GM12878 (cell line): Measurements from ENCODE around the gene PARP6. TPM values are rescaled to one million over a fixed set of nuclear protein-coding genes. Genes with fewer than 3 reads are reported as not detected.

ENCODE experiments used
- ATAC-seq: fragments of 200-7000 bp; cut with Tn5 transposase; 3 replicates; pipeline ENCODE4 v1.9.1; 2020; ENCODE audit warnings: mild to moderate bottlenecking, moderate library complexity
- BruUV-seq: library from RNA; stranded (reverse); fragments of 400-500 nt; replicated peaks from 2 replicates; lab custom pipeline; 2021; lab: Mats Ljungman, UMichigan
- CTCF ChIA-PET: fragments of 300-600 bp; sonication (Branson Sonifier 250); formaldehyde crosslinking; extraction: SDS; loops from one replicate; lab custom pipeline; 2021; ENCODE audit warnings: inconsistent platforms; lab: Yijun Ruan, JAX
- POLR2A ChIA-PET: fragments of 350-600 bp; formaldehyde crosslinking; extraction: SDS; loops from one replicate; lab custom pipeline; 2021; ENCODE audit warnings: inconsistent platforms; lab: Charles Lee
- RAD21 ChIA-PET: fragments of 300-600 bp; sonication (Branson Sonifier 250); formaldehyde crosslinking; loops from one replicate; lab custom pipeline; 2023; ENCODE audit warnings: antibody characterized with exemption; ENCODE audit not compliant: unreplicated experiment; lab: Charles Lee
- SMC1A ChIA-PET: fragments of 300-600 bp; sonication (Branson Sonifier 250); formaldehyde crosslinking; loops from one replicate; lab custom pipeline; 2023; ENCODE audit not compliant: unreplicated experiment, uncharacterized antibody; lab: Charles Lee
- DNase-seq: peaks from one replicate; pipeline ENCODE4 v3.0.0-alpha.2; 2011; ENCODE audit warnings: low read depth, low spot score
- FAIRE-seq: peaks from 3 replicates; lab custom pipeline; 2011; peaks lifted over from hg19 to GRCh38; lab: Jason Lieb, UNC
- H2AFZ ChIP-seq: 2 replicates; pipeline ENCODE4 v1.6.0; 2011; ENCODE audit warnings: low read depth, low read length, control low read depth; ENCODE audit not compliant: control insufficient read depth
- H3K27ac ChIP-seq: 2 replicates; pipeline ENCODE4 v1.5.1; 2011; ENCODE audit warnings: control low read depth; ENCODE audit not compliant: control insufficient read depth, insufficient read depth
- H3K27me3 ChIP-seq, 2 experiments: replicated peaks in 1 of 2; 2 replicates each; pipeline versions ENCODE4 v1.6.0 to v1.6.1; 2011; ENCODE audit warnings: low read length in 1 of 2; ENCODE audit not compliant: control insufficient read depth in 2 of 2, insufficient read depth in 2 of 2
- H3K36me3 ChIP-seq, 2 experiments: 2 replicates each; pipeline ENCODE4 v1.5.1; 2011; ENCODE audit warnings: low read length in 1 of 2; ENCODE audit not compliant: control insufficient read depth in 2 of 2, insufficient read depth in 2 of 2
- H3K4me1 ChIP-seq: 2 replicates; pipeline ENCODE4 v1.6.1; 2011; ENCODE audit warnings: mild to moderate bottlenecking, low read length, moderate library complexity, mixed read lengths; ENCODE audit not compliant: control insufficient read depth, insufficient read depth
- H3K4me2 ChIP-seq: 2 replicates; pipeline ENCODE4 v1.6.0; 2011; ENCODE audit warnings: control low read depth; ENCODE audit not compliant: control insufficient read depth, insufficient read depth
- H3K4me3 ChIP-seq: fragments of 200-600 bp; sonication (generic); 2 replicates; pipeline ENCODE4 v1.5.1; 2016
- H3K79me2 ChIP-seq: 2 replicates; pipeline ENCODE4 v1.6.0; 2011; ENCODE audit warnings: low read length; ENCODE audit not compliant: control insufficient read depth, insufficient read depth
- H3K9ac ChIP-seq: 2 replicates; pipeline ENCODE4 v1.8.0; 2011; ENCODE audit warnings: low read length, control low read depth, mixed read lengths; ENCODE audit not compliant: control insufficient read depth, insufficient read depth
- H3K9me3 ChIP-seq: replicated peaks from 3 replicates; pipeline ENCODE4 v1.5.1; 2011; ENCODE audit warnings: mild to moderate bottlenecking, low read length; ENCODE audit not compliant: control insufficient read depth, insufficient read depth
- H4K20me1 ChIP-seq: 2 replicates; pipeline ENCODE4 v1.6.0; 2011; ENCODE audit not compliant: control insufficient read depth, insufficient read depth
- BACH1 ChIP-seq: fragments of 450-650 bp; IDR thresholded peaks from 2 replicates; pipeline ENCODE4 v1.6.1; 2017; ENCODE audit warnings: mild to moderate bottlenecking, borderline replicate concordance
- BHLHE40 ChIP-seq, 2 experiments: fragments of 450-650 bp in 1 of 2; IDR thresholded peaks; 2 replicates each; pipeline ENCODE4 v1.6.1; 2011 to 2017; ENCODE audit warnings: low read depth in 2 of 2, borderline replicate concordance in 1 of 2, improper control_type of control experiment in 1 of 2, low read length in 1 of 2, mild to moderate bottlenecking in 1 of 2
- CBFB ChIP-seq: IDR thresholded peaks from 2 replicates; pipeline ENCODE4 v1.6.1; 2016; ENCODE audit warnings: antibody characterized with exemption, low read depth
- CEBPB ChIP-seq, 2 experiments: fragments of 150-350 bp in 1 of 2; IDR thresholded peaks; 2 replicates each; pipeline ENCODE4 v1.6.1; 2012 to 2014; ENCODE audit warnings: low read depth in 2 of 2, low read length in 2 of 2, borderline replicate concordance in 1 of 2, inconsistent platforms in 1 of 2
- DPF2 ChIP-seq: fragments of 450-650 bp; IDR thresholded peaks from 2 replicates; pipeline ENCODE4 v1.6.1; 2017; ENCODE audit warnings: mild to moderate bottlenecking
- IRF4 ChIP-seq: IDR thresholded peaks from 2 replicates; pipeline ENCODE4 v1.6.1; 2011; ENCODE audit warnings: low read depth, low read length
- JUND ChIP-seq: IDR thresholded peaks from 2 replicates; pipeline ENCODE4 v1.6.1; 2012; ENCODE audit warnings: low read depth, mild to moderate bottlenecking, low read length, improper control_type of control experiment, moderate library complexity
- RAD21 ChIP-seq: IDR thresholded peaks from 2 replicates; pipeline ENCODE4 v1.6.1; 2011; ENCODE audit warnings: mild to moderate bottlenecking, low read depth, low read length, moderate library complexity; ENCODE audit not compliant: insufficient read depth
- RELA ChIP-seq: fragments of 450-650 bp; IDR thresholded peaks from 2 replicates; pipeline ENCODE4 v1.8.0; 2014; ENCODE audit warnings: borderline replicate concordance; ENCODE audit not compliant: partially characterized antibody
- YY1 ChIP-seq: IDR thresholded peaks from 2 replicates; pipeline ENCODE4 v1.6.1; 2011; ENCODE audit warnings: low read depth, mild to moderate bottlenecking, low read length
- ZBED1 ChIP-seq: IDR thresholded peaks from 2 replicates; pipeline ENCODE4 v1.6.1; 2016; ENCODE audit warnings: borderline replicate concordance
- WGBS: methylation state at CpG from one replicate; pipeline ENCODE4 v1.1.6; 2016; ENCODE audit warnings: low lambda C conversion rate; ENCODE audit not compliant: insufficient replicate concordance, insufficient coverage; ENCODE audit errors: missing lambda C conversion rate; 5-methylcytosine and 5-hydroxymethylcytosine counted together
- in situ Hi-C: fragments of 300-500 bp; cut with MboI; formaldehyde crosslinking; loops from 9 replicates; pipeline ENCODE4 v1.14.3; 2018; ENCODE audit warnings: mixed read lengths
- intact Hi-C: fragments of 100-400 bp; cut with micrococcal nuclease; formaldehyde crosslinking; loops from one replicate; pipeline ENCODE4 v1.14.2; 2022; ENCODE audit not compliant: unreplicated experiment
- polyA plus RNA-seq, 11 experiments: library from polyadenylated mRNA; depleted of rRNA in 4 of 11; unstranded in 6 of 11; stranded (reverse) in 5 of 11; fragments of >200 nt; fragmentation: Nextera tagmentation in 4 of 11; fragmentation: Illumina TruSeq in 1 of 11; extraction: Ambion mirVana in 4 of 11; extraction: Trizol in 1 of 11; gene quantifications; 1 replicate in 1 of 11; 2 replicates in 10 of 11; pipeline versions ENCODE4 v1.2.1 to v1.2.3, GENCODE V29; 2011 to 2016; ENCODE audit warnings: inconsistent platforms in 2 of 11, missing spikeins in 2 of 11, low read depth in 1 of 11
- total RNA-seq, 4 experiments: library from RNA; depleted of rRNA in 3 of 4; stranded (reverse); fragments of >200 nt in 3 of 4; fragmentation: Illumina TruSeq in 1 of 4; extraction: Trizol in 1 of 4; gene quantifications; 2 replicates each; pipeline versions ENCODE4 v1.2.1 to v1.2.3, GENCODE V29; 2013 to 2021

PARP6 gene
- total and polyA plus RNA-seq, 10 of the 15 experiments (the other 5 are each of a cell fraction or from before 2014, with no cell fraction given), result 14.3 to 73.5 (median 26.9) TPM

- Histone ChIP-seq H3K4me1 (peaks cover 8% of the 10 kb centered on the region; the same call in 1 of the 2 replicates), H4K20me1 (no peaks in the 10 kb centered on the region), H3K36me3 (peaks cover 6 to 12% of the 10 kb centered on the region in 2 experiments), H3K9me3 (no peaks in the 10 kb centered on the region), H2AFZ (no peak overlapping the region), H3K4me3 (no peak overlapping the region), H3K79me2 (no peaks in the 10 kb centered on the region; the same call in 1 of the 2 replicates), H3K27ac (no peak overlapping the region), H3K27me3 (no peaks in the 10 kb centered on the region), H3K9ac (no peak overlapping the region), H3K4me2 (no peak overlapping the region)
- ChIA-PET CTCF (interaction anchor here (1.0 to 2.7 kb wide), 3 partner anchors 10 to 11 kb away, joined by 3 to 12 read pairs (median 7); no protein-coding TSS in a partner anchor), RAD21 (interaction anchor here (0.5 to 1.2 kb wide), 3 partner anchors 10 to 86 kb away, joined by 3 to 10 read pairs (median 3); no protein-coding TSS in a partner anchor), POLR2A (interaction anchor here (0.6 to 1.0 kb wide), 2 partner anchors 9 to 61 kb away, joined by 4 to 11 read pairs; no protein-coding TSS in a partner anchor), SMC1A (interaction anchor here (1.3 to 1.4 kb wide), 2 partner anchors 10 to 11 kb away, joined by 4 read pairs; no protein-coding TSS in a partner anchor)
- 33% methylated on average over 1 of the region's 1 CpG for WGBS
- FAIRE-seq, result no peak
- intact Hi-C loops, result no loop called here
- in situ Hi-C loops, result no loop called here
- no peak for TF ChIP-seq CEBPB (IDR thresholded peaks at IDR 0.05; ENCODE audit: borderline replicate concordance in 1 of 2, low read depth in 2 of 2, low read length in 2 of 2)
- no peak for DNase-seq
- ATAC-seq, result peak; percentile 37
- no TSS peak for BruUV-seq
Observed at GRCh38 chr15:72237853-72238224, 34.5 kb downstream of the PARP6 start.

- H4K20me1 ChIP-seq, result no peaks in the 10 kb centered on the region
- peaks cover 6 to 12% of the 10 kb centered on the region in 2 experiments for H3K36me3 ChIP-seq
- H3K79me2 ChIP-seq, result peaks cover 3% of the 10 kb centered on the region
- H3K4me2 ChIP-seq, result peak overlapping the region; percentile 67
- RAD21 ChIA-PET, result interaction anchor here (0.5 to 1.2 kb wide), 3 partner anchors 10 to 85 kb away, joined by 3 to 10 read pairs (median 3); no protein-coding TSS in a partner anchor
- H3K27ac ChIP-seq, result peak overlapping the region; percentile 67
- FAIRE-seq (peak; percentile 44), ATAC-seq (peak; percentile 96), DNase-seq (peak; percentile 51)
- peak overlapping the region; percentile 59; the same call in 1 of the 2 replicates for H3K4me3 ChIP-seq
- intact Hi-C loops, result no loop called here
- no peak overlapping the region for H2AFZ ChIP-seq
- H3K9ac ChIP-seq, result peak overlapping the region; percentile 30; the same call in 1 of the 2 replicates
- WGBS, result 0% methylated on average over 3 of the region's 3 CpGs
- H3K9me3 ChIP-seq, result no peaks in the 10 kb centered on the region
- peaks cover 12% of the 10 kb centered on the region; the same call in 1 of the 2 replicates for H3K4me1 ChIP-seq
- H3K27me3 ChIP-seq, result no peaks in the 10 kb centered on the region
- in situ Hi-C loops, result no loop called here
- TSS peak; percentile 75 for BruUV-seq
- CTCF ChIA-PET, result interaction anchor here (1.0 to 1.6 kb wide), 2 partner anchors 9 to 11 kb away, joined by 3 to 7 read pairs; no protein-coding TSS in a partner anchor
- POLR2A ChIA-PET, result interaction anchor here (0.6 to 1.1 kb wide), 4 partner anchors 9 to 1729 kb away, joined by 3 to 11 read pairs (median 4); no protein-coding TSS in a partner anchor
- SMC1A ChIA-PET, result interaction anchor here (0.8 to 1.4 kb wide), 3 partner anchors 9 to 37 kb away, joined by 3 to 4 read pairs (median 4); no protein-coding TSS in a partner anchor
- TF ChIP-seq JUND (no peak), IRF4 (0 out of 2 replicates have a peak, but pooled peaks have one; percentile 10), DPF2 (0 out of 2 replicates have a peak, but pooled peaks have one; percentile 27), ZBED1 (no peak), YY1 (0 out of 2 replicates have a peak, but pooled peaks have one; percentile 24), CBFB (peak; percentile 35; the same call in 1 of the 2 replicates), BACH1 (peak; percentile 83), RAD21 (no peak), RELA (no peak), BHLHE40 (IDR thresholded peaks at IDR 0.05; ENCODE audit: borderline replicate concordance in 1 of 2, low read depth in 2 of 2, low read length in 1 of 2) (0 out of 4 replicates have a peak, but pooled peaks of 1 of the 2 experiments have one; percentile 20)
Observed at GRCh38 chr15:72237029-72237852, 35.1 kb downstream of the PARP6 start.
